ENCODE measurements around the gene DDX39A. TPM values are rescaled to one million over a fixed set of nuclear protein-coding genes. Genes with fewer than 3 reads are reported as not detected.
A peak's percentile ranks its signal among the peaks of the same experiment; 100 is the strongest.

DDX39A gene
- total RNA-seq, 1 experiment from 2014 or later = 222 TPM

- no peak overlapping the region for H3K27ac ChIP-seq
- peaks cover 53% of the 10 kb centered on the region for H3K36me3 ChIP-seq
- no peaks in the 10 kb centered on the region for H3K9me3 ChIP-seq (replicated peaks)
- no peak overlapping the region for H3K4me3 ChIP-seq
- no peak for DNase-seq (ENCODE audit: low read depth in 1 of 2, low spot score in 2 of 2)
- H3K27me3 ChIP-seq (replicated peaks) = no peaks in the 10 kb centered on the region
- no peaks in the 10 kb centered on the region for H3K4me1 ChIP-seq (replicated peaks)
Measured at GRCh38 chr19:14442891-14443631, 23.9 kb upstream of the DDX39A start.

DNA sequence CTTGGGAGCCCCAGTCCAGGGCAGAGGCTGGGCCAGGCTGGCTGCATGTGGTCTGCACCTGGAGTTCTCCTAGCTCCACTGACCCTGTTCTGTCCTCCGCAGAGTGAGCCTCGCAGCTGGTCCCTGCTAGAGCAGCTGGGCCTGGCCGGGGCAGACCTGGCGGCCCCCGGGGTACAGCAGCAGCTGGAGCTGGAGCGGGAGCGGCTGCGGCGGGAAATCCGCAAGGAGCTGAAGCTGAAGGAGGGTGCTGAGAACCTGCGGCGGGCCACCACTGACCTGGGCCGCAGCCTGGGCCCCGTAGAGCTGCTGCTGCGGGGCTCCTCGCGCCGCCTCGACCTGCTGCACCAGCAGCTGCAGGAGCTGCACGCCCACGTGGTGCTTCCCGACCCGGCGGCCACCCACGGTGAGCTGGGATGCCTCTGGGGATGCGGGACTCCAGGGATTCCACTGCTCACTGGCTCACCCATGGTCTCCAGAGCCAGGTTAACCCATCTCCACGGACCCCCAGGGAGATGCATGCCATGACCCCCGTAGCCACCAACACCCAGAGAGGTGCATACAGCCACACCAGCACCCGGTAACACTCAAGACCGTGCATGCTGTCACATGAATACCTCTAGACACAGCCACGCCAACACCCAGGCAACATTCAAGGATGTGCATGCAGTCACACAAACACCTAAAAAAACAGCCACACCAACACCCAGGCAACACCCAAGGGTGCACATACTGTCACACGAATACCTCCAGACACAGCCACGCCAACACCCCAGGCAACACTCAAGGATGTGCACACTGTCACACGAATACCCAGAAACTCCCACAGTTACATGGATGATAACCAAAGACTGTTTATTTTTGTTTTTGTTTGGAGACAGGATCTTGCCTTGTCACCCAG is 22.1 kb upstream of the DDX39A start:
- Histone ChIP-seq H3K9me3 (replicated peaks) (no peaks in the 10 kb centered on the region), H3K4me1 (replicated peaks) (no peaks in the 10 kb centered on the region), H3K4me3 (no peak overlapping the region), H3K36me3 (peaks cover 46% of the 10 kb centered on the region), H3K27ac (no peak overlapping the region), H3K27me3 (replicated peaks) (no peaks in the 10 kb centered on the region)
- no peak for DNase-seq (ENCODE audit: low read depth in 1 of 2, low spot score in 2 of 2)

DNA sequence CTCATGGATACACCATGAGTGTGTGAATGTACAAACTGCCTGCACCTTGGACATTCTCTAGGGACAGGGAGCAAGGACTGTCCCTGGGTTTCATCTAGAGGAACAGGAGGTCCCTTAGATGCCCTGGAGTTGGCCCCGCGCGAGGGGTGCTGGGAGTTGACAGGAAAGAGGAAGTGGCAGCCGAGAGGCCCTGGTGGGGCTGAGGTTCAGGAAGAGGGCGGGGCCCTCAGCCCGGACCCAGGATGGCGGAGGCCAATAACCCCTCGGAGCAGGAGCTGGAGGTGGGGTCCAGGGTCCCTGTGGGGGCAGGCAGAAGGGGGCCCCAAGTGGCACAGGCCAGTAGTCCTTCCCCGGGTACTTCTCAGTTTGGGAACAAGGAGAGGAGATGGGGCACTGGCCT is 20.9 kb upstream of the DDX39A start:
- Histone ChIP-seq H3K27ac (no peak overlapping the region), H3K4me1 (replicated peaks) (peaks cover 6% of the 10 kb centered on the region), H3K36me3 (peaks cover 49% of the 10 kb centered on the region), H3K27me3 (replicated peaks) (no peaks in the 10 kb centered on the region), H3K9me3 (replicated peaks) (no peaks in the 10 kb centered on the region), H3K4me3 (no peak overlapping the region)
- DNase-seq (ENCODE audit: low read depth in 1 of 2, low spot score in 2 of 2) = no peak

DNA sequence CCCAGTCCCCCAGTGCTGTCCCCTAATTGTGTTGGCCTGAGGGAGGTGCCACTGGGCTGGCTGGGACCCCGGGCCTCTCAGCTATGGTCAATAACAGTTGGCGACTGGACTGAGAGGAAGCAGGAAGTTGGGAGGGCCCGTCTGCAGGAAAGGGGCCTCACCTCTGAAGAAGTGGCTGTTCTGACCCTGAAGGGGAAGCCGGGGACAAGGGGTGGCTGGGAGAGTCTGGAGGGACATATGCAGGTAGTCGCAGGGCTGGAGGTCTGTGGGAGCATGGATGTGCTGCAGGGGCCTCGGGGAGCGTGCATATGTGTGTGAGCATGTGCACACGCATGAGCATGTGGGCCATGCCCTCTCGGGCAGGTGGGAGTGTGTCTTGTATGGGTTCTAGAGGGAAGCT is 19.9 kb upstream of the DDX39A start:
- Histone ChIP-seq H3K27ac (no peak overlapping the region), H3K27me3 (replicated peaks) (no peaks in the 10 kb centered on the region), H3K36me3 (peaks cover 39% of the 10 kb centered on the region), H3K4me3 (no peak overlapping the region), H3K4me1 (replicated peaks) (peaks cover 16% of the 10 kb centered on the region), H3K9me3 (replicated peaks) (no peaks in the 10 kb centered on the region)
- no peak for DNase-seq (ENCODE audit: low read depth in 1 of 2, low spot score in 2 of 2)

DNA sequence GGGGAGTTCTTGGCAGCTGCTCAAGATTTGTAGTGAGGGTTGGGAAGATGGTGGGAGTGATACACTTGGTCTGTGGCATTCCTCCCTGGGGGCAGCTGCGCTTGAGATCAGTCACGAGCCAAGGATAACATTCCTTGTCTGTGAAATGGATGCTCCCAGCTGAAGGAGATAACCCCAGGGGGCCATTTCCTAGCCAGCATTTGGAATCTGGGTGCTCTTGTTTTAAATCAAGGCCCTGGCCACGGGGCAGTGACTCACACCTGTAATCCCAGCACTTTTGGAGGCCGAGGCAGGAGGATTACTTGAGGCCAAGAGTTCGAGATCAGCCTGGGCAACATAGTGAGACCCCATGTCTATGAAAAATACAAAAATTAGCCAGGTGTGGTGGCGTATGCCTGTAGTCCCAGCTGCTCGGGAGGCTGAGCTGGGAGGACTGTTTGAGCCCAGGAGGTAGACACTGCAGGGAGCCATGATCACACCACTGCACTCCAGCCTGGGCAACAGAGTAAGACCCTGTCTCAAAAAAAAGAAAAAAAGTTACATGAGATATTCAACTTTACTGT is 18.5 kb upstream of the DDX39A start:
- Histone ChIP-seq H3K4me3 (no peak overlapping the region), H3K9me3 (replicated peaks) (no peaks in the 10 kb centered on the region), H3K4me1 (replicated peaks) (peaks cover 27% of the 10 kb centered on the region), H3K27ac (no peak overlapping the region), H3K27me3 (replicated peaks) (no peaks in the 10 kb centered on the region), H3K36me3 (peaks cover 32% of the 10 kb centered on the region)
- no peak for DNase-seq (ENCODE audit: low read depth in 1 of 2, low spot score in 2 of 2)

DNA sequence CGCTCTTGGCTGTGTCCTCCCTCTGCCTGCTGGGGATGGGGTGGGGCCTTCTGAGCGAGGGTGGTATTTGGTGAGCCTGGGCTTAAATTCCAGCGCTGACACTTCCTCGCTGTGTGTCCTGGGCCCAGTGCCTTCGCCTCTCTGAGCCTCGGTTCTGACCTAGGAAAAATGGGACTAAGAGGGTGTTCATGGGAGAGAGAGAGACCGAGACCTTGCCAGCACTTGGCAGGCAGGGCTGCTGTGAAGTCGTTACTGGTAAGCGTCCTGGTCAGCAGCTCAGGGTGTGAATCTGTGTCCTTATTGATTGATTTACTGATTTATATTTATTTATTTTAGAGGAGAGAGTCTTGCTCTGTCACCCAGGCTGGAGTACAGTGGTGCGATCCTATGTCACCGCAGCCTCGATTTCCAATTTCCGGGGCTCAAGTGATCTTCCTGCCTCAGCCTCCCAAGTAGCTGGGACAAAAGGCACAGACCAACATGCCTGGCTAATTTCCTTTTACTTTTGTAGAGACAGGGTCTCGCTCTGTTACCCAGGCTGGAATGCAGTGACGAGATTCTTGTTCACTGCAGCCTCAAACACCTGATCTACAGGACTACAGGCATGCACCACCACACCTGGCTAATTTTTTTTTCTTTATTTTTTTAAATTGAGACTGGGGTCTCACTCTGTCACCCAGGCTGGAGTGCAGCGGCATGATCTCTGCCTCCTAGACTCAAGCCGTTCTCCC is 16.3 kb upstream of the DDX39A start:
- H3K4me3 ChIP-seq = peak overlapping the region; percentile 71; the same call in 1 of the 2 replicates

DNA sequence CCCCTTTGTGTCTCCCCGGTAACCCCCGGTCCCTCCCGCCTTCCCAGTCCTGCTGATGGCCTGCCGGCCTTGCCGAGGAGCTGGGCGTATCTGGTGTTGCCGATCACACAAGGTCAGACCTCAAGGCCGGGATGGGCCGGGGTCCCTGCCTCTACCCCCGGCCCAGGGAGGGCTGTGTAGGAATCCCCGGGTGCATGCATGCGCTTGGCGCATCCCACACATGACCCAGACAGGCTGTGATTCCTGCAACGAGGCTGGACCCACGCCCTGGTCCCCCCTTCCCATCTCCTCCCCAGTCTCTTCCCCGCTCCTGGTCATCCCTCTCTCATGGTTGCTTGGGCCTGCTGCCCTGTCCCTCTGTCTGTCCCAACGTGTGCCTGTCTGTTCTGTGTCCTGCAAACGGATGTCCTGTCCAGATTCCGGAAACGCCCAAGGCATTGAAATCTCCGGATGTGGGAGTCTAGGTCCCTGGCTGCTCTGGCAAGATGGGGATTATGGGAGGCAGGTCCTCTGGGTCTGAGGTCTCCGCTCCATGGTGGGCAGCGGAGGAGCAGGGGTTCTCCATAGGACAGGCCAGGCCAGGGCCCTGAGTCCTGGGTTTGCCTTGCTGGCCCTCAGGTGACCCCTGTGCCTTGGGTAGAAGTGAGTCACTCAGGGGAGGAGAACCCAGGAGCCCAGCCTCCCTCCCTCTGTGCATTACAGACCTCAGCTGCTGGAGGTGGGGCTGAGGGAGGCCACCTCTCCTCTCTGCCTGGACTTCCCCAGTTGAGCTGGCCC is 15.6 kb upstream of the DDX39A start:
- H3K27ac ChIP-seq = peak overlapping the region; percentile 59
- H3K4me3 ChIP-seq = peak overlapping the region; percentile 71

More for the DNA sequence above, 16.3 kb upstream of the DDX39A start:
- no peak for DNase-seq (ENCODE audit: low read depth in 1 of 2, low spot score in 2 of 2)
- peaks cover 29% of the 10 kb centered on the region for H3K4me1 ChIP-seq (replicated peaks)
- peaks cover 18% of the 10 kb centered on the region for H3K36me3 ChIP-seq
- H3K27ac ChIP-seq = peak overlapping the region; percentile 59
- H3K9me3 ChIP-seq (replicated peaks) = no peaks in the 10 kb centered on the region
- H3K27me3 ChIP-seq (replicated peaks) = no peaks in the 10 kb centered on the region

GRCh38 chr19:14433554-14434501 is 14.7 kb upstream of the DDX39A start:
- Histone ChIP-seq H3K4me3 (peak overlapping the region; percentile 71), H3K36me3 (peaks cover 18% of the 10 kb centered on the region), H3K27ac (peak overlapping the region; percentile 38; the same call in 1 of the 2 replicates), H3K4me1 (replicated peaks) (peaks cover 29% of the 10 kb centered on the region), H3K27me3 (replicated peaks) (no peaks in the 10 kb centered on the region), H3K9me3 (replicated peaks) (no peaks in the 10 kb centered on the region)
- DNase-seq (ENCODE audit: low read depth in 1 of 2, low spot score in 2 of 2) = no peak

More for the DNA sequence above, 15.6 kb upstream of the DDX39A start:
- Histone ChIP-seq H3K4me1 (replicated peaks) (peaks cover 29% of the 10 kb centered on the region), H3K9me3 (replicated peaks) (no peaks in the 10 kb centered on the region), H3K27me3 (replicated peaks) (no peaks in the 10 kb centered on the region), H3K36me3 (peaks cover 18% of the 10 kb centered on the region)
- DNase-seq (ENCODE audit: low read depth in 1 of 2, low spot score in 2 of 2) = peak; percentile 79 to 84

DNA sequence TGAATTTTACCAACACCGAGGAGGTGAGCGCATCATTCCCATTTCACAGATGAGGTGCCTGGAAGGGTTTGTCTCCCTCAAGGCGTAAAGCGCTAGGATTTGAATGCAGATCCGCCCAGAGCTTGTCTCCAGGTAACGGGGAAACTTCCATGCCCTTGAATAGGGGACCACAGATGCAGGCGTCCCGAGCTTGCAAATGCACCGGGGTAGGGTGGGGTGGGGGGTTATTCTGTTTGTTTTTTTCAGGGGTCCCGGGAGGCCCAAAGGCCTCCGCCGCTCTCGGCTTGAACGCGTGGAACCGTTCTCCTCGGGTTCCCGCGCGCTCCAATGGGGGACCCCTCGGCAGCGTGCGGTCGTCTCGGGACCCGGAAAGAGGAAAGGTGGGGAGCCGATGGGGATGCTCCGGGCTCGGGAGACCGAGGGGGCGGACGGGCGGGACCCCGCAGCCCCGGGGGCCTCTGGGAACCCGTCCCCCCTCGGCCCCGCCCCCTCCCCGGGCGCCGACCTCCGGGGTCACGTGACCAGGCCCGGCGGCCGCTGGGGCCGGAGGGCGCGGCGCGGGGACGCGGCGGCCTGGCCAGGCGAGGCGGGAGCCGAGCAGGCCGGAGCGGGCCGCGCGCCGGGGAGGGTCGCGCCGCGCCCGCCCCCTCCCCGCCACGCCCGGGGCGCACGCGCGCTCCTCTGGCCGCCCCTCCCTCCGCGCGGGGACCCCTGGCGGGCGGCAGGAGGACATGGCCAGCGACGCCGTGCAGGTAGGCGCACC is 13.8 kb upstream of the DDX39A start, which contains the start of gene PKN1:
Gene PKN1, plus strand, starts transcription at position 516 of the 763 bp plus-strand sequence. Its CDS starts 216 bp downstream, at position 732.
- Histone ChIP-seq H3K4me1 (replicated peaks) (peaks cover 29% of the 10 kb centered on the region), H3K27me3 (replicated peaks) (no peaks in the 10 kb centered on the region), H3K27ac (peak within 1 kb of the TSS; percentile 38; the same call in 1 of the 2 replicates), H3K4me3 (peak within 1 kb of the TSS; percentile 71), H3K9me3 (replicated peaks) (no peaks in the 10 kb centered on the region), H3K36me3 (peaks cover 18% of the 10 kb centered on the region)
- DNase-seq (ENCODE audit: low read depth in 1 of 2, low spot score in 2 of 2) = no peak

DNA sequence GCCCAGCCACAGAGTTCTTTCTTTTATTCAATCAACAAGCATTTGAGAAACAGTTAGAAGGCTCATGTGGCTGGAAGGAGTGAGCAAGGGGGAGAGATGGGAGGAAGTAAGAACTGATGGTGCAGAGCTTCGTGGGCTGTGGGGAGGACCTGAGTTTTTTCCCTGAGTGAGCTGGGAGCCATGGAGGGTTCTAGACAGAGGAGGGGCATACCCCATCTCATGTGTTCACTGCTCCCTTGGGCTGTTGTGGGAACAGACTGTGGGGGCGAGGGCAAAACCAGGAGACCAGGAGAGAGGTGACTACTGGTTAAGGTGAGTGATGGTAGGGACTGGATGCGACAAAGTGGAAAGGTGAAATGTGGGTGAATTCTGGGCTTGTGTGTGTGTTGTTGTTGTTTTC is 11.6 kb upstream of the DDX39A start:
- Histone ChIP-seq H3K4me1 (replicated peaks) (peaks cover 29% of the 10 kb centered on the region), H3K36me3 (peaks cover 10% of the 10 kb centered on the region), H3K27me3 (replicated peaks) (no peaks in the 10 kb centered on the region), H3K4me3 (no peak overlapping the region), H3K27ac (no peak overlapping the region), H3K9me3 (replicated peaks) (no peaks in the 10 kb centered on the region)
- no peak for DNase-seq (ENCODE audit: low read depth in 1 of 2, low spot score in 2 of 2)

GRCh38 chr19:14428882-14429416 is 9.8 kb upstream of the DDX39A start:
- H3K36me3 ChIP-seq = peaks cover 5% of the 10 kb centered on the region; the same call in 1 of the 2 replicates
- H3K4me3 ChIP-seq = no peak overlapping the region
- DNase-seq (ENCODE audit: low read depth in 1 of 2, low spot score in 2 of 2) = no peak
- H3K4me1 ChIP-seq (replicated peaks) = peaks cover 12% of the 10 kb centered on the region
- H3K27me3 ChIP-seq (replicated peaks) = no peaks in the 10 kb centered on the region
- H3K9me3 ChIP-seq (replicated peaks) = no peaks in the 10 kb centered on the region
- H3K27ac ChIP-seq = no peak overlapping the region

Measured in SJSA1 (cell line).